ENCODE measurements around the gene C1QTNF3.

DNA sequence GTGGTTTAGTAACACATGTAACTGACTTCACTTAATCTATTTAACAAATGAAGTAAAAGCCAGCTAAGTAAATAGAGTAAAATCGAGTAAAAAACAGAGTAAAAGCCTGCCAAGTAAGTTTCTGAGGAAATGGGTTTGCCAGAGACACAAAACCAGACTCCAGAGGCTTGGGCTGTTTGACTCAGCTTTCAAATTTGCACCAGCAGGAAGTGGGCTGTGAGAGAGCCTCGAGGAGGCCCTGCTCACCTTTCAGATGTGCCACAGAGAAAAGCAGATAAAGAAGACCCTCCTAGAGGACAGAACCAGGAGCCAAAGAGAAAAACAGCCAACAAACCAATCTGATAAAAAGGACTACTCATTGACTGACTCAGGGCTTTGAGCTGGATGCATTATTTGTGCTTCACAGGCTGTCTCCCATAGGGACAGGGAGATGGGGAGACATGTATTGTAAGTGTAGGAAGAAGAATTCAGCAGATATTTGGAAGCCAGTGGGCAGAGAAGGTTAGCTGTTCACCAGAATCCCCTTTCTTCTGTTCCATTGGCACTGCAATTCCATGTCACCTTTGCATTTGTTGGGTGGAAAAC lies 20.8 kb downstream of the C1QTNF3 start:
- no peak for TF ChIP-seq EP300 (IDR thresholded peaks at IDR 0.05)
- TF ChIP-seq, protein P1, sequence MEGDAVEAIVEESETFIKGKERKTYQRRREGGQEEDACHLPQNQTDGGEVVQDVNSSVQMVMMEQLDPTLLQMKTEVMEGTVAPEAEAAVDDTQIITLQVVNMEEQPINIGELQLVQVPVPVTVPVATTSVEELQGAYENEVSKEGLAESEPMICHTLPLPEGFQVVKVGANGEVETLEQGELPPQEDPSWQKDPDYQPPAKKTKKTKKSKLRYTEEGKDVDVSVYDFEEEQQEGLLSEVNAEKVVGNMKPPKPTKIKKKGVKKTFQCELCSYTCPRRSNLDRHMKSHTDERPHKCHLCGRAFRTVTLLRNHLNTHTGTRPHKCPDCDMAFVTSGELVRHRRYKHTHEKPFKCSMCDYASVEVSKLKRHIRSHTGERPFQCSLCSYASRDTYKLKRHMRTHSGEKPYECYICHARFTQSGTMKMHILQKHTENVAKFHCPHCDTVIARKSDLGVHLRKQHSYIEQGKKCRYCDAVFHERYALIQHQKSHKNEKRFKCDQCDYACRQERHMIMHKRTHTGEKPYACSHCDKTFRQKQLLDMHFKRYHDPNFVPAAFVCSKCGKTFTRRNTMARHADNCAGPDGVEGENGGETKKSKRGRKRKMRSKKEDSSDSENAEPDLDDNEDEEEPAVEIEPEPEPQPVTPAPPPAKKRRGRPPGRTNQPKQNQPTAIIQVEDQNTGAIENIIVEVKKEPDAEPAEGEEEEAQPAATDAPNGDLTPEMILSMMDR (IDR thresholded peaks at IDR 0.05): no peak
